CD4-positive, alpha-beta T cell treated with Interleukin-15 for 1 hour (primary cell): ENCODE results near the gene LMBRD1.
"Not testable (repeated sequence)": the region's sequence is repeated elsewhere in the genome, so short reads cannot be mapped to it uniquely, and the experiment has no call there.

Experiments
- DNase-seq: peaks from one replicate; pipeline ENCODE4 v3.0.0-alpha.2; 2020

LMBRD1 gene

GRCh38 chr6:69796642-69797390 lies at the start of gene LMBRD1:
LMBRD1 (minus strand) TSS chr6:69797010; CDS start chr6:69796881, 129 bp downstream.
- DNase-seq = peak; percentile 98

DNA sequence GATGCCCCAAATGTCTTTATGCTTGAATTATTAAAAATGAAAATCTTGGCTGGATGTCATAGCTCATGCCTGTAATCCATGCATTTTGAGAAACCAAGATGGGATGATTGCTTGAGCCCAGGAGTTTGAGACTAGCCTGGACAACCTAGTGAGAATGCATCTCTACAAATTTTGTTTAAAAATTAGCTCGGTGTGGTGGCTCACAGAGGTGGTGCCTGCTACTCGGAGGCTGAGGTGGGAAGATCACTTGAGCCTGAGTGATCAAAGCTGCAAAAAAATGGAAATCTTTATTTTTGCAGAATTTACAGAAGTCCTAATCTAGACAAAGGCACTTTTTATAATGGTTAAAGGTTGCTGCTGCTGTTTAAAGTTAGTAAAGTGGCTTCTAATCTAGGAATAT lies 49.5 kb upstream of the LMBRD1 start:
- no peak for DNase-seq

GRCh38 chr6:69843189-69843588 lies 46.4 kb upstream of the LMBRD1 start:
- DNase-seq = no peak

- DNase-seq = no peak
These were observed 45.1 kb upstream of the LMBRD1 start for GRCh38 chr6:69841862-69842261.

DNA sequence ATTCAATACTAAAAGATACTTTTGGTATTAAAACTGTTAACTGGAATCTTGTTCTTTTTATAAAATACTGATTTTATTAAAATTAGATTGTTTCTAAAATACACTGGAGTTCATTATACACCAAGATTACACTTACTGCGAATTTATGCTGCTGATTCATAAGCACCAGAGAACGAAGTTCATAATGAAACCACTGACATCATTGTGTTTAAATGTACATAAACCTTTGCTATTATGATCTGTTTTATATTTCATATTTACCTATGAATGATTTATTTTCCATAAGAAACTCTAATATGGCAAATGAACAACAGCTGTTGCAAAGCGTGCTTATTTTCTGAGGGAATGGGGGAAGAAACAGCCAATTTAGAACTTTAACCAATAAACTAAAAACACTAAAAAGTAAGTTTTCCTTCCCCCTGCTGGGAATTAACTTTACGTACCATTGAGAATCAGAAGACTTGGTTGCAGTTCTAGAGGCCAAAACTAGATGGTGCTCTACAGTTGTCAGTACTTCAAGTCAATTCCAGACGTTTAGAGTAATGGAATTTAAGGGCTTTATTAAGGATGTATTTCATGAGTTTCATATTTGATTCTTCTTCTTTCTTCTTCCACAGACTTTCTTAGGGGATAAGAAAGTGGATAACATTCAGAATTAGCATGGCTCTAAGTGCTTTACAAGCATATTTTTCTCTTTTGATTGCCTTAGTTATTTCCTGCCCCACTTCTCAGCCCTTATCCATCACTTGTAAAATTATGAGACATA lies 38.8 kb upstream of the LMBRD1 start:
- DNase-seq = no peak

- DNase-seq = no peak
These were observed 35.7 kb upstream of the LMBRD1 start for GRCh38 chr6:69832558-69832957.

DNA sequence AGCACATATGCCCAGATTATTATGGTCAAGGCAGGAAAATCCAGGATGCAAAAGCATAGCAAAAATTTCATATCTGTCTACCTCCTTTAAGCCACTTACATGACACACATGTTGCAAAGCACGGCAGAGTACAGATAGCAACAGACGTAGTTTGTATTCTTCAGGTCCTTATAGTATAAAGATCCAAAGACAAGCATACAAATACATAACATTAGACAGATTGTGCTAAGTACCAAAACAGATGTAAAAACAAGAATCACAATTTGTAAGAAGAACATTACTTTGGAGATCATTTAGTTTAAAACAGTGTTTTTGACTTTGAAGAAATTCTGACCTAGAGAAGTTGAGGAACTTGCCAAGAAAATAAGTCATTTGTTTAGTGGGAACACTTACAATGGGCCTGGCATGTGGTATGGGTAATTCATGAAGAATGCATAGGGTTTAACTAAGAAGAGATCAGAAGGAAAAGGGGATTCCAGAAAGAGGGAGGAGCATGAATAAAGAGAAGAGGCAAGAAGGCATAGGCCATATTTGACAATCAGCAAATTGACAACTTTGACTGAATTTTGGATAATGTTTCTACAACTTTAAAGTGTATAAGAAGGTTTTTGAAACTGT lies 30.6 kb upstream of the LMBRD1 start:
- no peak for DNase-seq

GRCh38 chr6:69825904-69826303 lies 29.1 kb upstream of the LMBRD1 start:
- DNase-seq = no peak

DNA sequence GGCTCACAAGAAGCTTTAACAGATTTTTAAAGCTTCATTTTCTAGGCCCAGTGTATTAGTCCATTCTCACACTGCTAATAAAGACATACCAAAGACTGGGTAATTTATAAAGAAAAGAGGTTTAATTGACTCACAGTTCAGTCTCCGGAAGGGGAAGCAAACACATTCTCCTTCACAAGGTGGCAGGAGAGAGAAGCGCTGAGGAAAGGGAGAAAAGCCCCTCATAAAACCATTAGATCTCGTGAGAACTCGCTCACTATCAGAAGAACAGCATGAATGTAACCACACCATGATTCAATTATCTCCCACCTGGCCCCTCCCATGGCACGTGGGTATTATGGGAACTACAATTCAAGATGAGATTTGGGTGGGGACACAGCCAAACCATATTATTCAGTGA lies 27.5 kb upstream of the LMBRD1 start:
- not testable (repeated sequence) for DNase-seq

DNA sequence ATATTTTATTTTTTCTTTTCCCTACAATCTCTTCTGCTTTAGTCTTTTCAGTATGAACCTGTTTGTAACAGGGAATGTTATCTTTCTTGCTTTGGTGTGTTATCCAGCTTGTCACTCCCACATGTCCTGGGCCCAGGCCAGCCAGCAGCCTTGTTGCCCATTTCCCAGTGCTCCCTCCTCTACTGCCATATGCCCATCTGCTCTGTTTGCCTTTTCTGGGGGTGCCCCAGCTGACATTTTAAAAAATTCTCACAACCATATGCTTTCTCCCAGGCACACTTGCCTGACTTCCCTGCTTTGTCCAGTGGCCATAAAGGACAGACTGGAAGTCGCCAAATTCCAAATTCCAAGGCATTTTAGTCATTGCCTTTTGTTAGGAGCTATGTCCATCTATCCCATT lies 23.6 kb upstream of the LMBRD1 start:
- no peak for DNase-seq

GRCh38 chr6:69820018-69820417 lies 23.2 kb upstream of the LMBRD1 start:
- DNase-seq = no peak

DNA sequence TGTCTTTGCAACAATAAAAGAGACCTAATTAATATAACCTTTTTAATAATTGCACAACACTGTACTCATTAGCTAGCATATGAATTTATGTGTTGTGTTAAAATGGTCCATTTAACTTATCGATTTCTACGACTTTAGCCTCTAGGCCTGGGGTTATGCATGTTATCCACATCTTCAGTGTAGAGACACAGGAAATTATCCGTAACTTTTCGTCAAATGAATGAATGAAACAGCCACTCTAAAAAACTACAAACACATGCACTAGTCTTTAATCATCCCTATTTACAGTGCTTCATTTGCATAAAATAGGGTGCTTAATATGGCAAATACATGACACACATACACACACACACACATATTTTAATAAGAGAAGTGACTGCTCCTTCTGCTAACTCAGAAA lies 22.3 kb upstream of the LMBRD1 start:
- DNase-seq = no peak

GRCh38 chr6:69818223-69818930 lies 21.6 kb upstream of the LMBRD1 start:
- DNase-seq = no peak

GRCh38 chr6:69817358-69817757 lies 20.5 kb upstream of the LMBRD1 start:
- no peak for DNase-seq

DNA sequence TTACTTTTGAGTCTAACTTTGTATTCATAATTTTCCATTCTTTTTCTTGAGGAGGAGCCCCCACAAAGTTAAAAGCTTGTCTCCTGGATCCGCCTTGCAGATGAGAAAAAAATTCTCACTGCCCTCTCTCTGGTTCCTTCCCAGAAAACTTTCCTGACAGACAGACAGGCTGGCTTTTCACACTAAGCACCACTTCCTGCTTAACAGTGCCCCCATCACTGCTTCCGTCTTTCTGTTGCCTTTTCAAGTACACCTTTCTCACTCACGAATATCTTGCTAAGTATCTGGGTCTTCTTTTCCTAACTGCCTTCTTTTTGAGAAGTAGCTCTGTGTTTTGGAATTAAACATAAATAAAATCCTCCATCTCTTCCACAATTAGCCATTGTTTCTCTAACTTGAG lies 19.8 kb upstream of the LMBRD1 start:
- DNase-seq = no peak

- no peak for DNase-seq
These were observed 19.2 kb upstream of the LMBRD1 start for GRCh38 chr6:69816026-69816425.

DNA sequence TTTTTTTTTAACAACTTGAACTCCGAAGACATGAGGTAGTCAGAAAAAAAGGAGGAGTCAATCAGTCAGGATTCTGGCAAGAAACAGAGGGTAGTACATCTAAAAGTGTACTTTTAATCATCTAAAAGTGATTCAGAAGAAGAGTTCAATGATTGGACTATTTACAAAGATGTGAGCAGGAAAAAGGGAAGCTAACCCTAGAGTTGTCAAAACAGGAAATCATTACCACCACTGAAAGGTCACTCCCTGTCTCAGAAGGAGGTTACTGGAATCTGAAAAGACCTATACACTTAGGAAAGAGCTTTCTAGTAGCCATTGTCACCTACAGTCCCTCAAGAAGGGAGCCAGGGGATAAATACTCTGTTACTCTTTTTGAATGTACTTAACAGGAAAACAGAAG lies 16.7 kb upstream of the LMBRD1 start:
- no peak for DNase-seq

DNA sequence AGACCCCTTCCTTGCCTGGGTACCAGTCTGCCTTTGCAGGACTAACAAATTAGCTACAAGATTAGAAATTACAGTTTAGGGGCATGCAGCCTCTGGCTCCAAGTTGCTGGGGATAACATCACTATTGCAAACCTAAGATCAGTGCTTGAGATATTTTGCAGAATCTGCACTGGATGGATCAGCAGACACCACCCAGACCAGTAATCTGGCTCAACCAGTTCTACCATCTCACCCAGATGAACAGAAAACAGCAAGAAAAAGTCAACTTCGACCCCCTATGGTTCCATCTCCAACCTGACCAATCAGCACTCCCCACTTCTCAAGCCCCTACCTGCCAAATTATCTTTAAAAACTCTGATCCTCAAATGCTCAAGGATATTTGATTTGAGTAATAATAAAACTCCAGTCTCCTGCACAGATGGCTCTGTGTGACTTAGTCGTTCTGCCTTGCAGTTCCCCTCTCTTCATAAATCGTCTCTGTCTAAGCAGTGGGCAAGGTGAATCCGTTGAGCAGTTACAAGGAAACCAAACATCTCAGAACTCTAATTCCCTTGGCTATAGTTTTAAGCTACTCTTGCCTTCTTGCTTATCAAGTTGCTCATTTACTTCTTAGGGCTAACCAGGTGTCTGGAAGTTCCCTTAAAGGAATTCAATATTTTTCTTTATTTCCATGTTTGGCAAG lies 16.1 kb upstream of the LMBRD1 start:
- DNase-seq = no peak

DNA sequence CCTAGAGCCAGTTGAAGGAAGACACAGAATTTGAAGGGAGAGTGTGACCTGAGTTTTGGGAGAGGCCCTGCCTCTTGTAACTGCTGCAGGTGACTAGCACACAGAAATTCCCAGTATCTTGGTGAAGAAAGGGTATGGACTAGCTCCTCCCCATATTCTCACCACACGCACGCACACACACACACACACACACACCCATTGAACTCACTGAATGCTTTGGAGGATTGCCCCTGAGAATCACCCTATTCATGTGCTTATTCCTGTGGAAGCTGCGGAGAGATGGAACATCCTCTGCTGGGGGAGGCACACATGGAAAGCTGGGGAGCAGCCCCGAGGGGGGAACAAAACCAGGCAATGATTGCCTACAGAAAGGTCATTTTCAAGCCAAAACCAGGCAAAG lies 6.2 kb upstream of the LMBRD1 start:
- DNase-seq = no peak

GRCh38 chr6:69801711-69802110 lies 4.9 kb upstream of the LMBRD1 start:
- DNase-seq = no peak

GRCh38 chr6:69801225-69801624 lies 4.4 kb upstream of the LMBRD1 start:
- DNase-seq = no peak

DNA sequence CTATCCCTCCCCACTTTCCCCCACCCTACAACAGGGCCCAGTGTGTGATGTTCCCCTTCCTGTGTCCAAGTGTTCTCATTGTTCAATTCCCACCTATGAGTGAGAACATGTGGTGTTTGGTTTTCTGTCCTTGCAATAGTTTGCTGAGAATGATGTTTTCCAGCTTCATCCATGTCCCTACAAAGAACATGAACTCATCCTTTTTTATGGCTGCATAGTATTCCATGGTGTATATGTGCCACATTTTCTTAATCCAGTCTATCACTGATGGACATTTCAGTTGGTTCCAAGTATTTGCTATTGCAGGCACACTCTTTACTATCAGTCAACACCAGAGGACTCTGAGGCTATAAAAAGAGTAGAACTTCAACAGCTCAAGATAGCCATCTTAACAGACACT lies 2.0 kb upstream of the LMBRD1 start:
- not testable (repeated sequence) for DNase-seq
